ENCODE data around the gene CD47. TPM values are rescaled to one million over a fixed set of nuclear protein-coding genes. Genes with fewer than 3 reads are reported as not detected.

Gene CD47
- total and polyA plus RNA-seq, 9 donors, result 24.1 to 148 (median 55.8) TPM

- no peaks in the 10 kb centered on the region for H3K4me1 ChIP-seq (ENCODE audit: insufficient read depth)
- no peaks in the 10 kb centered on the region for H3K36me3 ChIP-seq
- no peaks in the 10 kb centered on the region for H3K27me3 ChIP-seq
- intact Hi-C loops (cut with DNase I), result no loop called here
- no peaks in the 10 kb centered on the region for H3K9me3 ChIP-seq
- TF ChIP-seq EP300 (IDR thresholded peaks at IDR 0.05) (no peak), POLR2A (IDR thresholded peaks at IDR 0.05) (no peak), CTCF (IDR thresholded peaks at IDR 0.05) (no peak)
- no peak overlapping the region for H3K4me3 ChIP-seq
- WGBS, 3 donors, result 96 to 100% (median 97%) methylated on average over 1 of the region's 1 CpG
- no peak for DNase-seq
- no peak overlapping the region for H3K27ac ChIP-seq
Measured at GRCh38 chr3:108001457-108001856, 89.4 kb downstream of the CD47 start.

- H3K4me1 ChIP-seq (ENCODE audit: insufficient read depth), result no peaks in the 10 kb centered on the region
- H3K9me3 ChIP-seq, result no peaks in the 10 kb centered on the region
- no peaks in the 10 kb centered on the region for H3K36me3 ChIP-seq
- no peak for DNase-seq
- no peak for TF ChIP-seq CTCF (IDR thresholded peaks at IDR 0.05)
- no peak for TF ChIP-seq EP300 (IDR thresholded peaks at IDR 0.05)
- no peak for TF ChIP-seq POLR2A (IDR thresholded peaks at IDR 0.05)
- 94 to 97% (median 96%) methylated on average over 5 of the region's 5 CpGs for WGBS, 3 donors
- no peak overlapping the region for H3K4me3 ChIP-seq
- intact Hi-C loops (cut with DNase I), result no loop called here
- no peaks in the 10 kb centered on the region for H3K27me3 ChIP-seq
- no peak overlapping the region for H3K27ac ChIP-seq
Measured at GRCh38 chr3:107999215-107999775, 91.5 kb downstream of the CD47 start.

- intact Hi-C loops (cut with DNase I), result no loop called here
Measured at GRCh38 chr3:107997671-107998070, 93.2 kb downstream of the CD47 start.

GRCh38 chr3:107995823-107996222, 95.0 kb downstream of the CD47 start:
- Histone ChIP-seq H3K4me1 (ENCODE audit: insufficient read depth) (no peaks in the 10 kb centered on the region), H3K9me3 (no peaks in the 10 kb centered on the region), H3K4me3 (no peak overlapping the region), H3K27me3 (no peaks in the 10 kb centered on the region), H3K27ac (no peak overlapping the region), H3K36me3 (no peaks in the 10 kb centered on the region)
- 88 to 90% (median 89%) methylated on average over 4 of the region's 4 CpGs for WGBS, 3 donors
- TF ChIP-seq CTCF (IDR thresholded peaks at IDR 0.05) (no peak), EP300 (IDR thresholded peaks at IDR 0.05) (no peak), POLR2A (IDR thresholded peaks at IDR 0.05) (no peak)
- intact Hi-C loops (cut with DNase I), result no loop called here
- DNase-seq, result no peak

More at GRCh38 chr3:107997671-107998070, 93.2 kb downstream of the CD47 start:
- Histone ChIP-seq H3K4me3 (no peak overlapping the region), H3K27ac (no peak overlapping the region), H3K36me3 (no peaks in the 10 kb centered on the region), H3K27me3 (no peaks in the 10 kb centered on the region), H3K9me3 (no peaks in the 10 kb centered on the region), H3K4me1 (ENCODE audit: insufficient read depth) (no peaks in the 10 kb centered on the region)
- TF ChIP-seq EP300 (IDR thresholded peaks at IDR 0.05), result no peak
- no peak for TF ChIP-seq CTCF (IDR thresholded peaks at IDR 0.05)
- TF ChIP-seq POLR2A (IDR thresholded peaks at IDR 0.05), result no peak
- no peak for DNase-seq
